AG09309 (cell line): ENCODE measurements around the gene SEBOX.

Source experiments
- DNase-seq: peaks from one replicate; pipeline ENCODE4 v3.0.0-alpha.2; 2010; ENCODE audit warnings: low read depth
- H3K4me3 ChIP-seq: 2 replicates; pipeline ENCODE4 v1.5.1; 2011; ENCODE audit warnings: mild to moderate bottlenecking, low read depth, low read length, moderate library complexity; ENCODE audit not compliant: control insufficient read depth
- TF ChIP-seq, protein P1 (sequence below): IDR thresholded peaks from 2 replicates; pipeline ENCODE4 v1.5.1; 2011; ENCODE audit warnings: mild to moderate bottlenecking, low read depth, low read length, inconsistent platforms; ENCODE audit not compliant: insufficient read depth, control insufficient read depth; ENCODE audit errors: missing control alignments

Gene SEBOX

GRCh38 chr17:28317099-28317965 lies 47.7 kb downstream of the SEBOX start:
- no peak overlapping the region for H3K4me3 ChIP-seq
- TF ChIP-seq, protein P1, sequence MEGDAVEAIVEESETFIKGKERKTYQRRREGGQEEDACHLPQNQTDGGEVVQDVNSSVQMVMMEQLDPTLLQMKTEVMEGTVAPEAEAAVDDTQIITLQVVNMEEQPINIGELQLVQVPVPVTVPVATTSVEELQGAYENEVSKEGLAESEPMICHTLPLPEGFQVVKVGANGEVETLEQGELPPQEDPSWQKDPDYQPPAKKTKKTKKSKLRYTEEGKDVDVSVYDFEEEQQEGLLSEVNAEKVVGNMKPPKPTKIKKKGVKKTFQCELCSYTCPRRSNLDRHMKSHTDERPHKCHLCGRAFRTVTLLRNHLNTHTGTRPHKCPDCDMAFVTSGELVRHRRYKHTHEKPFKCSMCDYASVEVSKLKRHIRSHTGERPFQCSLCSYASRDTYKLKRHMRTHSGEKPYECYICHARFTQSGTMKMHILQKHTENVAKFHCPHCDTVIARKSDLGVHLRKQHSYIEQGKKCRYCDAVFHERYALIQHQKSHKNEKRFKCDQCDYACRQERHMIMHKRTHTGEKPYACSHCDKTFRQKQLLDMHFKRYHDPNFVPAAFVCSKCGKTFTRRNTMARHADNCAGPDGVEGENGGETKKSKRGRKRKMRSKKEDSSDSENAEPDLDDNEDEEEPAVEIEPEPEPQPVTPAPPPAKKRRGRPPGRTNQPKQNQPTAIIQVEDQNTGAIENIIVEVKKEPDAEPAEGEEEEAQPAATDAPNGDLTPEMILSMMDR: no peak
- no peak for DNase-seq

- no peak overlapping the region for H3K4me3 ChIP-seq
- TF ChIP-seq, protein P1: no peak
- DNase-seq: no peak
Measured at GRCh38 chr17:28315846-28316705, 48.9 kb downstream of the SEBOX start.

DNA sequence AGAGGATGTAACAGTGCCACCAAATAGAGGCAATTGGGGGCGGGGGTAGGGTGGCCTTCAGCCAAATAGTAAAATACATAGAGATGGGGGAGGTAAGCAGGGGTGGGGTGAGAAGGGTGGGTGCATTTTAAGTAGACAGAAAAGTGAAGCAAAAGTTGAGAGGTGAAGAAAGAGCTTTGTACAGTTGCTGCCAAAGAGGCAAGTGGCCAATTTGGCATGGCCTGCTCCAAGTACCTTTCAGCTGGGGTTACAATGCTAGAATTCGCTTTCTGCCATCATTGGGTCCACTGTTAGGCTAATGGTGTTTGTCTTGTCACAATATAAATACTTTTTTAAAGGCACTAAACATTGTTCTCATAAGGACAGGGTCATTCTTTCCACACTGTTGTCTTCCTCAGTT lies 51.2 kb downstream of the SEBOX start:
- TF ChIP-seq, protein P1: no peak
- no peak for DNase-seq
- no peak overlapping the region for H3K4me3 ChIP-seq
